Stimulated activated CD4-positive, alpha-beta T cell treated with anti-CD3 and anti-CD28 coated beads, Interleukin-4, amount 100 ng/mL, for 1 hour (primary cell): ENCODE results near the gene PPP1R14B.
A peak's percentile ranks its signal among the peaks of the same experiment; 100 is the strongest.

Source experiments
- DNase-seq: peaks from one replicate; pipeline ENCODE4 v3.0.0-alpha.2; 2020

Gene PPP1R14B

DNA sequence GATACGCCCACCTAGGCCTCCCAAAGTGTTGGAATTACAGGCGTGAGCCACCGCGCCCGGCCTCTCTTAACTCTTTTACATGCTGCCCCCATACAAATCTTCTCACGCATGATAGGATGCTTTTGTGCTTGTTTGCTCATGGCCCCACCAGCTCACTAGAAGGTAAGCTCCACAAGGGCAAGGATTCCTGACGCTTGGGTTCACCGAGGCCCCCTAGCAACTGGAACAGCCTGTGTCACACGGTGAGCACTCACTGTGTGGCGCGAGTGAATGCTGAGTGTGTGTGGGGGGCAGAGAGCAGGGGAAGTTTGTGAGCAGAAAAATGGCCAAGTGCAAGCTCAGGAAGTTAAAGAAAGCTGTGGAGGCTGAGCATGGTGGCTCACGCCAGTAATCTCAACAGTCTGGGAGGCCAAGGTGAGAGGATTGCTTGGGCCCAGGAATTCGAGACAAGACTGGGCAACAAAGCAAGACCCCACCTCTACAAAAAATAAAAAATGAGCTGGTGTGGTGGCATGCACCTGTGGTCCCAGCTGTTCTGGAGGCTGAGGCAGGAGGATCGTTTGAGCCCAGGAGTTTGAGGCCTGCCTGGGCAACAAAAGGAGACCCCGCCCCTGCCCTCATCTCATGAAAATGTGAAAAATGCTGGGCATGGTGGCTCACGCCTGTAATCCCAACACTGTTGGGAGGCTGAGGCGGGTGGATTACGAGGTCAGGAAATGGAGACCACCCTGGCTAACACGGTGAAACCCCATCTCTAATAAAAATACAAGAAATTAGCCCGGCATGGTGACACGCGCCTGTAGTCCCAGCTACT lies 35.4 kb upstream of the PPP1R14B start:
- DNase-seq: no peak

DNA sequence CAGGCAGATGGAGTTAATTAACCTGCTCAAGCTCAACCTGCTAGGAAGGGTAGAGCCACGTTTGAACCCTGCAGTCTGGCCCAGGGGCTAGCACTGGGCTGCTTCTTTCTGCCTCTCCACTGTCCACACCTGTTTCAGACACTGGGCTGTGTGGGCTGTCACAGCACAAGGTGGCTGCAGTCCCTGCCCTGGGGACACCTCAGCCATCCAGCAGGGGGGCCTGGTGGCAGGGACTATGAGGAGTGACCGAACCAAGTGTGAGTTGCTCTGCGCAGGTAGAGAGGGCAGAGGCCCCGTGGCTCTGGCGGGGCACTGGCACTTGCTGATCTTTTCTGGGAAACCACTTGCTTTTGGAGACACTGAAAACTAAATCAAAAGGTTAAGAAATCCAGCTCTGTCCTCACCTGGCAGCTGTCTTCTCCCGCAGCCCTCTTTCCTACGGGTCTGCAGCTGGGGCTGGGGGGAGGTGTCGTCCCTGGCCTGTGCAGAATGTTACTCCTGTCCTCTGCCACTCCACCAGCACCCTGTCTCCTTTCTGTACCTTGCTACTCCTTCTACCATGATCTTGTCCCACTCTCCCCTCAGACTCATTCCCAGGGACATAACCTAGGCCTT lies 31.9 kb upstream of the PPP1R14B start:
- no peak for DNase-seq

DNA sequence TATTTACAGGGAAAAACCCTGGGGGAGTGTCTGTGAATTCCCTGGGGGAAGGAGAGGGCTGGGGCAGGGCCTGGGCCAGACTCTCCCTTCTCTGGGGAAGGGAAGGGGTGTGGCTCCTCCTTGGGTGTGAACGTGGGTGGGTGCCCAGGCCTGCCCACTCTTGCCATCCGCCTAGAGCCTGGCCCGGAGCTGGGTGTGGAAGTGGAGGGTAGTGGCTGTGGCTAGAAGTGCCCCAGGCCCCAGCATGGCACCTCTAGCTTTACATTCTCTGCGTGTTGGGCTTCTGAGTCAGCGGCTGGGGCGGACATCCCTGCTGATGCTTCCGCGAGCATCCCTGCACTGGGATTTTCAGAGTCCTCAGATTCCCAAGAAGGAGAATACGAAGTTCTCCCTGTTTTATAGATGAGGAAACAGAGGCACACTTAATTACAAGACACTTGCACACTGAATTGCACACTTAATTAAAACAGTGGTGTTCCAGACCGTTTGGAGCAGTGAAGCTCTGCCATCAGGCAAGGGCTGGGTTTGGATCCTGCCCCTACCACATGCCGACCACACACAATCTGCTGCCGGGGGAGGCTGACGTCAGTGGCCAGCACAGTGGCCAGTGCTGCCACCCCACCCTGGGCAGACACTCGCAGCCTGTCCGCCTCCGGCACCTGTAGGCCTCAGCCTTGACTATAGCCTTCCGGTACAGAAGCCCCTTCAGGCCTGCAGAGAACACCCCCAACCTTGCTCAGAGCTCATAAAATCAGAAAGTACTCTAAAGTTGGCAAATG lies 30.1 kb upstream of the PPP1R14B start:
- DNase-seq: no peak

DNA sequence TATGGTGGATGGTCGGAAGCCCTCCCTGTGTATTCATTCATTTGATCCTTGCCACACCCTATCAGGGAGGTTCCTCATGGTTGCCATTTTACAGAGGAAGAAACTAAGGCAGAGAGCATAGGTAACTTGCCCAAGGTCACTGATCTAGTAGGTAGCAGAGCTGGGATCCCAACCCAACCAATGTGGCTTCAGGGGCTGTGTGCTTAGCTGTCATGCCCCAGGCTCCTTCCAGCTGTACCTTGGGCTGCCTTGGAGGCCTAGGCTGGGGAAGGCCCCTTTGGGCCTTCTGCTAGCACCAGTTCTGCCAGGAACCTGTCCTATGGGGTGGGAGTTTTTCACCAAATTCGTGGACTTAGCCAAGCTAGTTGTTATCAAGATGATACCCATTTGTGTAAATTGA lies 29.1 kb upstream of the PPP1R14B start:
- DNase-seq: no peak

DNA sequence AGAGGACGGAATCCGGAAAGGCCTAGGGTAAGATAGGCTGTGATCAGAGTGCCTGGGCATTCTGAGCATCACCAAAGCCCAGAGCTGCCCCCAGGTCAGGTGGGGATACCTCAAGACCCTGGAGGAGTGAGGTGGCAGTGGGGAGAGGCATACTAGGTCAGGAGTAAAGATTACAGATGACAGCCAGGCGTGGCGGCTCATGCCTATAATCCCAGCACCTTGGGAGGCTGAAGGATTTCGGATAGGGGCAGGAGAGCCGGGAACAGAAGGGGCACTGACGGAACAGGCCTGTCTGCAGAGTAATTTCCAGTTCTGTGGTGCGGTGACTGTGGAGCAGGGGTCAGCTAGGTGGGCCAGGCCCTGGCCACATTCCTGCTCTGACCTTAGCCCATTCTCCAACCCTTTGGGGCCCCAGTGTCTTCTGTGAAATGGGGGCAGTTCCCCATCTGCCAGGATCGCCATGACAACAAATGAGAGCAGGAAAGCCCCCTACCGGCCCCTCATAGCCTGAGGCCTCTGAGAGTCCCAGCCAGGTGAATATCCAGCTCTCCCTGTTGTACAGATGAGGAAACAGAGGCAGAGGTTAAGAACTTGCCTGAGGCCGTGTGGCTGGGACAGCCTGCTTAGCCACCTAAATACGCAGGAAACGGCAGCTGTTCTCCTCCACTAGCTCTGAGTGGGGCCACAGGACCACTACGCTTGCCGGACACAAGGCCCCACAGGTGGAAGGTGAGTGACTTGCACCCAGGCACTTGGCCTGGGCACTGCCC lies 28.5 kb upstream of the PPP1R14B start:
- DNase-seq: no peak

DNA sequence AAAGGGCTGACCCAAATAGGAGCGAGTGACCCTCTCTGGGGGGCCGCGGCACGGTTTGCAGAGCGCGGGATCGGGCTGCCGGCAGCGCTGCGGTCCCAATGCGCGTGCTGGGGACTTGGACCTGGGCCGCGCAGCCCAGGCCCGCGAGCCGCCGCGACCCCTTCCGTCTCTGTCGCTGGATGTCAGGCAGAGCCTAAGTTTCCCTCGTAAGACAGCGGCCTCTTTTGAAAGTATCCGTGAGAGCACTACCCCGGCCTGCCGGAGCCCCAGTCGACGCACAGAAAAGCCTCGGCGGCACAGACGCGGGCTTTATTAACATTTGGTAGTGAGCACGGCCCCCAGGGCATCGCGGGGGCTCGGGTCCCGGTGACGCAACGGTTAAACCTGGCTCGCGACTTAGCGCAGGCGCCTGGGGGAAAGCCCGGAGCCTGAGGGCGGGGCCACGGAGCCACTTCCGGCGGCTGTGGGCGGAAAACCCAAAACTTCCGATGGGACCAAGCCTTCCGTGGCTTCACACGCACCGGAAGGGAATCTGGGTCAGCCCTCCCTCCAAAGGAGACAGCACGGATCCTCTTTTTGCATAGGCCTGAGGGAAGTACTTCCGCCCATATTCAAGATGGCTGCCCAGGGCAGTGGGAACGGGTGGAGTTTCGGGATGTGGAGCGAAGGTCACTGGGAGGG lies 22.9 kb upstream of the PPP1R14B start:
- peak; percentile 98 for DNase-seq

DNA sequence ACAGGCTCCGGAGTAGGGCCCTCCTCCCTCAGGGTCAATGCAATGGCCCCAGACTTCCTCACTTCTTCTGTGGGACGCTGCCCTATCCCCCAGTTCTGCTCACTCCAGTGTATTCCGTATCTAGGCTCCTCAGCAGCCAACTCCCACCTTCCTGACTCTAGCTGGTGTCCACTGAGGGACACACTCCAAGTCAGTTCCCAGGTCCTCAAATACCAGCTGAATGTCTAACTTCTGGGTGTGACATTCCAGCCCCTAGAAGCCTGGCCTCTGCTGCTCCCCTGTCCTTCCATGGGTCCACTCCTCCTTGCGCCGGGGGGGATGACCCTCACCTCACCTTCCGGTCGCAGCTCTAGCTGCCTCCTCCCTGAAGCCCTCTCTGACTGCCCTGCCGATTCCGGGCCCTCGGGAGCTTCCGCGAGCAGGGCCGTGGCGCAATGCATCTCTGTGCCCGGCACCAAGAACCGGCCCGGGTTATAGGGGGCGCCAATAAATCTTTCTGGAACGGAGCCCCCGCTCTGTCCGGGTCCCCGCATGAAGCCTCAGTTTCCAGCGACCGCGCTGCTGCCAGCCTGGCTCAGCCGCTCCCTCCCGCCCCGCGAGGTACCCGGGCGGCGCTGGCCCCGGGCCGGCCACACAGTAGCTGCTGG lies 22.3 kb upstream of the PPP1R14B start:
- peak; percentile 56 for DNase-seq

DNA sequence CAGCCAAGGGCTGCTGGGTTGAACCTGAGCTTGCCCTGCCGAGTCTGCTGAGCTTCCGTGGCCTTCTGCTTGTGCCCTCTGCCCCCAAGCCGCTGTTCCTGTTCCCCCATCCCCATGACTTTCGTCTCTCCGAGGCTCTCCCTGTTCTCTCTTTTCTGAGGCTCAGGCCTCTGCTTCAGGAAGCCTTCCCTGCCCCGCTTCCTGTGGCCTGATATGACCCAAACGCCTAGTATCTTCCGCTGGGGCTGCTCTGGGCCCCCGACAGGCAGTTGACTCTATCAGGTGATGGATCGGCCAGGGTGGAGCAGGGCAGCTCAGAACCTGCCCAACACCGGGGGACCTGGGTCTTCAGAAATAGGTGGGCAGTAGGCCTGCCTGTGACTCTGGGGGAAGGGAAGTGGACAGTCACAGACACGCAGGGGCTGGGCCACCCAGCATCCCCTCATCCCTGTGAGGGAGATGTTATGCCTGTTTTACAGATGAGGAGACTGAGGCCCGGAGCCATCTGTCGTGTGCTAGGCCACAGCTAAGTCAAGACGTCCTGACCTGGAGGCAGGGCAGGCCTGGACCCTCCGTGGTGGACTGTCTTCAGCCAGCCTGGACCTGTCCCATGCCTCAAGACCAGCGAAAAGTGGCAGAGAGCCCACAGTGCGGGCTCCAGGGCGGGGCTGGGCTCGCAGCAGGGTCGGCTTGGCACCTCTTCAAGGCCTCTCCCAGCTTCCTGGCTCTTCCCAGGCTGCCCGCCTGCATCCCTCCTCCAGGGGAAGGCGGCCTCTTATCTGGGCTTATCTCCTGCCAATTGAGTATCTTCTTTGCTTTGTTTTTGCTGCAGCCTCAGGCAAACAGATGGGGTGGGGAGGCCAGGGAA lies 21.5 kb upstream of the PPP1R14B start:
- no peak for DNase-seq

DNA sequence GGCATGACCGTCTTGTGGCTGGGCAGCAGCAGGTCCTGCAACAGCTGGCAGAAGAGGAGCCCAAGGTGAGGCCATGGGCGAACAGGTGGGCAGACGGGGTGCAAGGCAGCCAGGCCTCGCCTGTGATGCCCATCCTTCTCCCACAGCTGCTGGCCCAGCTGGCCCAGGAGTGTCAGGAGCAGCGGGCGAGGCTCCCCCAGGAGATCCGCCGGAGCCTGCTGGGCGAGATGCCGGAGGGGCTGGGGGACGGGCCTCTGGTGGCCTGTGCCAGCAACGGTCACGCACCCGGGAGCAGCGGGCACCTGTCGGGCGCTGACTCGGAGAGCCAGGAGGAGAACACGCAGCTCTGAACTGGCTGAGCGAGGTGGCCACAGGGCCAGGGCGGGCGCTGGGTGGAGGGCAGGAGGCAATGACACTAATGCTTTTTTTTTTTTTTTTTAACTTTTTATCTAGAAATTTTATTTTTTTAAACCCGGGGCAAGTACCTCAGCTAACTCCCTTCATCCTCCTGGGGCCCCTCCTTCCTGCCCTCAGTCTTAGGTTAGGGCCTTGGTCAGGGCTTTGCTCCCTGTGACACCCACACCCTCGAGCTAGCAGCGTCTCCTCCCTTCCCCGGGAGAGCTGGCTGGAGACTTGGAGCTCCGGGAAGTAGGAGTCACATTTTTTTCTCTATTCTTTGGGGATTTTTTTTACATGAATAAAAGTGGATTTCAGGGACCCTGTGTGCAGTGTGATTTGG lies 20.6 kb upstream of the PPP1R14B start:
- DNase-seq: no peak

DNA sequence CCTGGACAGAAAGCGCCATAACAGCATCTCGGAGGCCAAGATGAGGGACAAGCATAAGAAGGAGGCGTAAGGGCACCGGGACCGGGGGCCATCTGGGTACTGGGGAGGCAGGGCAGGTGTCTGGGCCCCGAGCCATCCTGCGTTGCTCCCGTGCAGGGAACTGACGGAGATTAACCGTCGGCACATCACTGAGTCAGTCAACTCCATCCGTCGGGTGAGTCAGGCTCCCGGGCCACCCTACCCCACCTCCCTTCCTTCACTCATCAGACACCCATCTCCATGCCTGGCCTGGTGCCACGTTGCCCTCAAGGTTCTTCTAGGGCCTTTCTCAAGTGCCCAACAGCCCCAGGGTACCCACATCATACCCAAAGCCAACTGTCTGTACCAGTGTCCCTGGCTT lies 19.6 kb upstream of the PPP1R14B start:
- DNase-seq: no peak

DNA sequence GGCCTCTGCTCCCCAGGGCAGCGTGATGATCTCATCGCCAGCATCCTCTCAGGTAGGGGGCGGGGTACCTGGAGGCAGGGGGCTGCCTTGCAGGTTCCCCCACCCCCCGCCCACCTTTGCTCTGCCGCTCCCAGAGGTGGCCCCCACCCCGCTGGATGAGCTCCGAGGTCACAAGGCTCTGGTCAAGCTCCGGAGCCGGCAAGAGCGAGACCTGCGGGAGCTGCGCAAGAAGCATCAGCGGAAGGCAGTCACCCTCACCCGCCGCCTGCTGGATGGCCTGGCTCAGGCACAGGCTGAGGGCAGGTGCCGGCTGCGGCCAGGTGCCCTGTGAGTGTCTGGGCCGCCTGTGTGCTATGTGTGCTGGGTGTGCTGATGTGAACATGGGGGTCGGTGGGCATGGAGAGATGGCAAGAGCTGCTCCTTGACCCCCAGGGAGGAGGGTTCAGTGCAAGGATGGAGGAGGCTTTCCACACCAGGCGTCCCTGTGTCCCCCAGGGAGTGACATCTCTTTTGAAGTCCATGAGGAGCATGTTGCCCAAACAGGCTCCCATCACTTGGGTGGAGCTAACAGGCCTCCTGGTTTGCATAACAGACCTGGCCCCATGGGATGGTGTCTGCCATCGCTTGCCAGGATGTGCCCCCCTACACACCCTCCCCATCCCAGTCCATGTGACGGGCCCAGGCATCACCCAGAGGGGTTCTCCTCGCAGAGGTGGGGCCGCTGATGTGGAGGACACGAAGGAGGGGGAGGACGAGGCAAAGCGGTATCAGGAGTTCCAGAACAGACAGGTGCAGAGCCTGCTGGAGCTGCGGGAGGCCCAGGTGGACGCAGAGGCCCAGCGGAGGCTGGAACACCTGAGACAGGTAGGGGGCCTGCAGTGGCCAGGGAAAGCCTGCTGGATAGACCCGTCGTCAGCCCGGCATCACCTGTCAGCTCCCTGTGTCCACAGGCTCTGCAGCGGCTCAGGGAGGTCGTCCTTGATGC lies 18.7 kb upstream of the PPP1R14B start:
- no peak for DNase-seq

DNA sequence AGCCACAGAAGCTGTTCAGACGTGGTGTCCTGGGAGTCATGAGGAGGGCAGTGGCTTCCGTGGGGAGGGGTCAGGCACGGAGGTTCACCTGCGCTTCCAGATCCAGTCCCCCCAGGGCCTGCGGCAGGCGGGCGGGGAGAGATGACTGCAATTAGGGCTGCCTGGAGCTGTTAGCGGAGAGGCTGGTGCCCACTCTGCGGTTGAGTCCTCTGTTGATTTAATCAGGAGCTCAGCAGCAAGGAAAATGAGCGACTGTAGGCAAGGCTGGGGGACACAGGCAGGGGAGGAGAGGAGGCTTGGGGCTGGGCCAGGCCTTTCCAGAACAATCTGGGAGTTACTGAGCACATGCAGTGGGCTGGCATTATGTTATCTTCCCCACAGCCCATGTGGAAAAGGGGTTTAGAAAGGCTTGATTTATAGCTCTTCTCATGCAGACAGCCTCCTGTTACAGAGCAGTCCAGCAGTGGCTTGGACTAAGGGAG lies 17.7 kb upstream of the PPP1R14B start:
- no peak for DNase-seq

DNA sequence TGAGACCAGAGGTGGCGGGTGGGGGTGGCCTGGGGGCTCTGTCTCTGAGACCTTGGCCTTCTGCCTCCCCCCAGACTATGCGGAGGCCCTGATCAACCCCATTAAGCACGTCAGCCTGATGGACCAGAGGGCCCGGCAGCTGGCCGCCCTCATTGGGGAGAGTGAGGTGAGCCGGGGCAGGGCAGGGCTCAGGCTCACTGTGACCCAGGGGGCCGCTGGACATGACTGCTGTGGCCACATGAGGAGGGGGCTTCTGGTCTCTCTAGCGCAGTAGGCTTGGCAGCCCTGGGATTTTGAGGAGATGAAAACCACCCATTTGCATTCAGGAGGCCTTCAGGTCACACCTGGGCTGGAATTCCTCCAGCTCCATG lies 17.2 kb upstream of the PPP1R14B start:
- DNase-seq: no peak

DNA sequence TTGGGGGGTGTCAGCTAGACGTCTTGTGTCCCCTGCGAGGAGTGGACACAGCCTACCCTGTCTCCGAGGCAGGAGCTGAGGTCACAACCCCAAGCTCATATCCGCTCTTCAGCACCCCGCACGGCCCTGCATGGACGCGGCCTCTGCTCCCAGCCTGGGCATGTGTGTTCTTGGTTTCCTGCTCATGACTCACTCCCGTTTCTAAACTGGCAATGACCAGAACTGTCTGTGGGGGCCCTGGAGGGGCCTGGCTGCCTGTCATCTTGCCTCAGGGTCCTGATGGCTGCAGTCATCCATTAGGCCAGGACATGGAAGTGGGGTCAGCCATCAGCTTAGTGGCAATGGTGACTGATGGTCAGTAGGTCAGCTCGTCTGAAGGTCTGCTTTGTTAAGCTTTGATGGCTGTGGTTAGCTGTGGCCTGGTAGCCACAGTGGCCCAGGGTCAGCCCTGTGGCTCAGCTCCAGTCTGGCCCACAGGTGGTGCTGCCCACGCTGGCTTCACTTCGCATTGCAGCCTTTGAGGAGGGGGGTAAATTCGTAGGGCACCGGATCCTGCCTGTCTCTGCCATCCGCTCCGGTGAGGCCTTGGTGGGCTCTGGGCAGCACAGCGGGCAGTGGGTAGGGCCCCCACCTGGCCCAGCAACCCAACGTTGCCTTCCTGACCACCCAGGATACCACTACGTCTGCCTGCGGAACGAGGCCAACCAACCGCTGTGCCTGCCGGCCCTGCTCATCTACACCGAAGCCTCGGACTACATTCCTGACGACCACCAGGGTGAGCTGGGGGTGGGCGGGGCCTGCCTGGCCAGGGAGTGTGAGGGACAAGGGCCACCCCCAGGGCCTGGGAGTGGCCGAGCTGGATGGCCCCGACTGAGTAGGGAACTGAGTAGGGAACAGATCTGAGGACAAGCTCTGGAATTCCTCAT lies 16.5 kb upstream of the PPP1R14B start:
- DNase-seq: no peak

DNA sequence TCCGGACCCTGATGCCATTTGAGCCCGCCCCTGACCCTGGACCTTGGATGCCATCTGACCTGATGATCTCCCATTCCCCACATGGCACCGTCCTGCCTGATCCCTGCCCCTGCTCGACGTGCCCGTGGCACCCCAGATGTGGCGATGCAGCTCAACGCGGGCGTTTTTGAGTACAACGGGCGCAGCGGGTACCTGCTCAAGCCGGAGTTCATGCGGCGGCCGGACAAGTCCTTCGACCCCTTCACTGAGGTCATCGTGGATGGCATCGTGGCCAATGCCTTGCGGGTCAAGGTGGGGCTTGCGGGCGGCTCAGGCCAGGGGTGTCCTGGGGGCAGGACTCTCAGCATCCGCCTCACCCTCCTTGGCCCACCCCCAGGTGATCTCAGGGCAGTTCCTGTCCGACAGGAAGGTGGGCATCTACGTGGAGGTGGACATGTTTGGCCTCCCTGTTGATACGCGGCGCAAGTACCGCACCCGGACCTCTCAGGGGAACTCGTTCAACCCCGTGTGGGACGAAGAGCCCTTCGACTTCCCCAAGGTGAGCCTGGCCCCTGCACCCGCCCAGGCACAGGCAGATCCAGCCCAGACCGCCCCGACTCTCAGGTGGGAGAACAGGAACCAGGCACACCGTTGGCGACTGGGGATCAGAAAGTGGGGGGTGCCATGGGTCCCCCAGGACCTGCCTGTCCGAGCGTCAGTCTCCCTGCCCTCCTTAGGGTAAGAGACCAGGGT lies 15.7 kb upstream of the PPP1R14B start:
- DNase-seq: no peak

DNA sequence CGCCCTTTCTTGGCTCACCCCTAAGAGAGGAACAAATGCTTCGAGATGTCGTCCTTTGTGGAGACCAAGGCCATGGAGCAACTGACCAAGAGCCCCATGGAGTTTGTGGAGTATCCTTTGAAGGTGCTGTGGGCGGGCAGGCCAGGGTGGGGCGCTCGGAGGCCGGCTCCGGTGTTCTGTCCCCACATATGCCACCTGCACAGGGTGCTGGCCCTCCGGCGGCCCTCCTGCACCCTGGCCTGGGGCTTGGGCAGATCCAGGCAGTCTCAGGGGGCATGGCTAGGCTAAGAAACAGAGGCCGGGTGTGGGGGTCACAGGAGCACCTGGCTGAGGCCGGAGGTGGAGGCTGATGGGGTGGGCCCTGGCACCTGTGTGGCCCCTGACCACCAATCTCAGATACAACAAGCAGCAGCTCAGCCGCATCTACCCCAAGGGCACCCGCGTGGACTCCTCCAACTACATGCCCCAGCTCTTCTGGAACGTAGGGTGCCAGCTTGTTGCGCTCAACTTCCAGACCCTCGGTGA lies 14.9 kb upstream of the PPP1R14B start:
- DNase-seq: no peak
